Measurements from ENCODE around the gene ATP2B2. TPM values are rescaled to one million over a fixed set of nuclear protein-coding genes. Genes with fewer than 3 reads are reported as not detected.

Gene ATP2B2
- total and polyA plus RNA-seq, 12 donors: 0.37 to 3.0 (median 1.6) TPM

DNA sequence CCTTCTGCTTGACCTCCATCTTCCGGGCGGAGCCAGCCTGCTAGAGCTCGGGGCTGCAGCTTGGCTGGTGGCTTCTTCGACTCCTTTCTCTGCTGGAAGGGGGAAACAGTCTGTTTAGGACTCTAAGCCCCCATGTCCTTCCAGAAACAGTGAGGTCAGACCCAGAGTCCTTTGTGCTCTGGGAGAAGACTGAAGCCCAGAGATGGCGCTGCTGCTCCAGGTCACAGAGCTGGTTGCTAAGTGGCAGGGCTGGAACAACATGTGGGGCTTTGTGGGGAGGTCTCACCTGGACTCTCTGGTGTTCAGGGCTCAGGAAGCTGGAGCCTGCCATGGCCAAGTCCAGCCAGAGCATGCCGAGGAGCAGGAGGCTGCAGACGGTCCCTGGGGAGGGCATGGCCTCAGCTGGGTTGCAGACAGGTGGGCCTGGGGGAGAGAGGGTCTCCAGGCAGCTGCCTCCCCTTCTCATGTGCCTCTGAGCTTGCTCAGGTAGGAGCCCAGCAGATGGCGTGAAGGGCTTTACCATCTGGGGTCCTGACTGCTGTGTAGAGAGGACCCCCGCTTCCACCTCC, 215.5 kb downstream of the ATP2B2 start:
- WGBS, 4 donors: 88 to 93% (median 91%) methylated on average over 5 to 9 of the region's 9 CpGs
- H3K36me3 ChIP-seq (replicated peaks in 1 of 2): peaks cover 0 to 22% of the 10 kb centered on the region in 2 donors

GRCh38 chr3:10289077-10289476, 216.3 kb downstream of the ATP2B2 start:
- H3K4me1 ChIP-seq (replicated peaks in 1 of 2): peaks cover 0 to 4% of the 10 kb centered on the region in 2 donors
- intact Hi-C loops (cut with DNase I): no loop called here
- H3K36me3 ChIP-seq (replicated peaks in 1 of 2): peaks cover 0 to 22% of the 10 kb centered on the region in 2 donors
- no peaks in the 10 kb centered on the region for H3K27me3 ChIP-seq
- no peak for DNase-seq
- H3K27ac ChIP-seq: no peak overlapping the region
- TF ChIP-seq, protein P1, sequence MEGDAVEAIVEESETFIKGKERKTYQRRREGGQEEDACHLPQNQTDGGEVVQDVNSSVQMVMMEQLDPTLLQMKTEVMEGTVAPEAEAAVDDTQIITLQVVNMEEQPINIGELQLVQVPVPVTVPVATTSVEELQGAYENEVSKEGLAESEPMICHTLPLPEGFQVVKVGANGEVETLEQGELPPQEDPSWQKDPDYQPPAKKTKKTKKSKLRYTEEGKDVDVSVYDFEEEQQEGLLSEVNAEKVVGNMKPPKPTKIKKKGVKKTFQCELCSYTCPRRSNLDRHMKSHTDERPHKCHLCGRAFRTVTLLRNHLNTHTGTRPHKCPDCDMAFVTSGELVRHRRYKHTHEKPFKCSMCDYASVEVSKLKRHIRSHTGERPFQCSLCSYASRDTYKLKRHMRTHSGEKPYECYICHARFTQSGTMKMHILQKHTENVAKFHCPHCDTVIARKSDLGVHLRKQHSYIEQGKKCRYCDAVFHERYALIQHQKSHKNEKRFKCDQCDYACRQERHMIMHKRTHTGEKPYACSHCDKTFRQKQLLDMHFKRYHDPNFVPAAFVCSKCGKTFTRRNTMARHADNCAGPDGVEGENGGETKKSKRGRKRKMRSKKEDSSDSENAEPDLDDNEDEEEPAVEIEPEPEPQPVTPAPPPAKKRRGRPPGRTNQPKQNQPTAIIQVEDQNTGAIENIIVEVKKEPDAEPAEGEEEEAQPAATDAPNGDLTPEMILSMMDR (IDR thresholded peaks at IDR 0.05): no peak
- TF ChIP-seq POLR2A (IDR thresholded peaks at IDR 0.05): no peak
- no peak overlapping the region for H3K4me3 ChIP-seq
- 86 to 92% (median 89%) methylated on average over 7 to 9 of the region's 9 CpGs for WGBS, 4 donors
- H3K9me3 ChIP-seq (replicated peaks in 1 of 3): no peaks in the 10 kb centered on the region

More for the DNA sequence above, 215.5 kb downstream of the ATP2B2 start:
- no peak overlapping the region for H3K4me3 ChIP-seq
- TF ChIP-seq, protein P1 (IDR thresholded peaks at IDR 0.05): no peak
- no peak for TF ChIP-seq POLR2A (IDR thresholded peaks at IDR 0.05)
- H3K27me3 ChIP-seq: no peaks in the 10 kb centered on the region
- no peak for DNase-seq
- no peak overlapping the region for H3K27ac ChIP-seq
- peaks cover 0 to 4% of the 10 kb centered on the region in 2 donors for H3K4me1 ChIP-seq (replicated peaks in 1 of 2)
- intact Hi-C loops (cut with DNase I): no loop called here
- H3K9me3 ChIP-seq (replicated peaks in 1 of 3): no peaks in the 10 kb centered on the region

- peaks cover 0 to 4% of the 10 kb centered on the region in 2 donors for H3K4me1 ChIP-seq (replicated peaks in 1 of 2)
- no peaks in the 10 kb centered on the region for H3K9me3 ChIP-seq (replicated peaks in 1 of 3)
- no peaks in the 10 kb centered on the region for H3K27me3 ChIP-seq
- TF ChIP-seq, protein P1 (IDR thresholded peaks at IDR 0.05): no peak
- no peak for TF ChIP-seq POLR2A (IDR thresholded peaks at IDR 0.05)
- H3K27ac ChIP-seq: no peak overlapping the region
- H3K36me3 ChIP-seq (replicated peaks in 1 of 2): peaks cover 0 to 25% of the 10 kb centered on the region in 2 donors
- no peak overlapping the region for H3K4me3 ChIP-seq
- intact Hi-C loops (cut with DNase I): no loop called here
- WGBS, 4 donors: 83 to 96% (median 86%) methylated on average over 3 to 11 of the region's 11 CpGs
- no peak for DNase-seq
These were observed 216.8 kb downstream of the ATP2B2 start for GRCh38 chr3:10288575-10288960.

GRCh38 chr3:10287936-10288574, 217.3 kb downstream of the ATP2B2 start:
- WGBS, 4 donors: 90 to 95% (median 92%) methylated on average over 8 to 12 of the region's 12 CpGs
- H3K4me3 ChIP-seq: no peak overlapping the region
- peaks cover 0 to 30% of the 10 kb centered on the region in 2 donors for H3K36me3 ChIP-seq (replicated peaks in 1 of 2)
- H3K4me1 ChIP-seq (replicated peaks in 1 of 2): peaks cover 0 to 4% of the 10 kb centered on the region in 2 donors
- no peak overlapping the region for H3K27ac ChIP-seq
- intact Hi-C loops (cut with DNase I): no loop called here
- no peaks in the 10 kb centered on the region for H3K9me3 ChIP-seq (replicated peaks in 1 of 3)
- TF ChIP-seq, protein P1 (IDR thresholded peaks at IDR 0.05): no peak
- TF ChIP-seq POLR2A (IDR thresholded peaks at IDR 0.05): no peak
- H3K27me3 ChIP-seq: no peaks in the 10 kb centered on the region
- DNase-seq: peak in 2 of 7 donors; percentile 13 to 38
